Pancreas (tissue), 8 donors: ENCODE data around the gene GRB14. TPM values are rescaled to one million over a fixed set of nuclear protein-coding genes. Genes with fewer than 3 reads are reported as not detected.

Experiments
- polyA plus RNA-seq, 2 donors: library from polyadenylated mRNA; stranded (reverse); fragments of 200-250 nt; gene quantifications; one replicate each; pipeline ENCODE4 v1.2.3, GENCODE V29; 2013
- total RNA-seq, 6 donors: library from RNA; stranded (reverse); fragmentation: NEBNext Ultra II Directional in 4 of 6; extraction: Animal tissue kit (Norgen Biotek cat#: 25700) in 4 of 6; gene quantifications; one replicate each; pipeline versions ENCODE4 v1.2.1 to v1.2.4, GENCODE V29; 2021 to 2023
- donor health status: healthy with polysubstance abuse.
- donor health status: DM: no; HTN: no; CAD: no; lungs with moderate emphysema.
- donor health status: DM: no; HTN: no; CAD: no.
- donor health status: Bipolar disorder and iron deficiency.
- donor health status: DM: yes; HTN: yes; CAD: no.
- donor health status: DM: no; HTN: no; CAD: no.
- donor health status: DM: no; HTN: no; CAD: no.
- donor health status: DM: yes; HTN: yes; CAD: no.

GRB14 gene
- total and polyA plus RNA-seq, 8 donors: 7.8 to 74.9 (median 15.1) TPM

Other genes with a start within 250 kb of the GRB14 start
- gene COBLL1, start 220.3 kb upstream of the GRB14 start, total RNA-seq: 10 to 100 TPM; 45.2 to 74.5 (median 63.0) TPM
- 10 to 100 TPM; 18.0 to 18.6 TPM for gene COBLL1, start 220.3 kb upstream of the GRB14 start, polyA plus RNA-seq